Hepatocyte (in vitro differentiated cells): ENCODE results near the gene LRBA.

ENCODE experiments used
- CTCF ChIP-seq: fragments of 200-600 bp; sonication (generic); IDR thresholded peaks from 2 replicates; pipeline ENCODE4 v1.5.1; 2016; ENCODE audit warnings: antibody characterized with exemption, mild to moderate bottlenecking; ENCODE audit not compliant: poor library complexity
- EZH2 ChIP-seq: fragments of 200-600 bp; sonication (generic); IDR thresholded peaks from 2 replicates; pipeline ENCODE4 v1.6.1; 2016; ENCODE audit warnings: antibody characterized with exemption, mild to moderate bottlenecking, borderline replicate concordance

GRCh38 chr4:150591904-150592303, 423.2 kb downstream of the LRBA start:
- TF ChIP-seq CTCF, result no peak
- no peak for TF ChIP-seq EZH2
